ENCODE data around the gene RHBDD3. TPM values are rescaled to one million over a fixed set of nuclear protein-coding genes. Genes with fewer than 3 reads are reported as not detected.

The RHBDD3 gene
- total RNA-seq, 1 donor from 2014 or later: 35.6 TPM

GRCh38 chr22:29266564-29267461, 968 bp downstream of the RHBDD3 start:
- no peaks in the 10 kb centered on the region for H3K27me3 ChIP-seq (ENCODE audit: insufficient read depth, low read length)
- H3K27ac Mint-ChIP-seq (ENCODE audit: unreplicated experiment): peak overlapping the region; percentile 99
- peaks cover 34% of the 10 kb centered on the region for H4K20me1 ChIP-seq (ENCODE audit: insufficient read depth, low read length)
- FAIRE-seq (no peak), DNase-seq (ENCODE audit: low read depth) (no peak)
- peak overlapping the region; percentile 98 for H3K4me3 ChIP-seq (ENCODE audit: insufficient read depth, low read depth, low read length)
- peaks cover 37% of the 10 kb centered on the region for H3K4me1 ChIP-seq (ENCODE audit: insufficient read depth, low read length)
- H3K27me3 Mint-ChIP-seq (ENCODE audit: low read depth, unreplicated experiment): no peaks in the 10 kb centered on the region
- peaks cover 9% of the 10 kb centered on the region for H3K36me3 Mint-ChIP-seq (ENCODE audit: low read depth, unreplicated experiment)
- peak overlapping the region; percentile 99 for H2AFZ ChIP-seq (ENCODE audit: low read depth, low read length)
- H3K36me3 ChIP-seq (ENCODE audit: insufficient read depth, low read length): peaks cover 10% of the 10 kb centered on the region
- TF ChIP-seq EZH2 (IDR thresholded peaks at IDR 0.05; ENCODE audit: insufficient read depth, low read length): no peak
- TF ChIP-seq CTCF (IDR thresholded peaks at IDR 0.05; ENCODE audit: insufficient read depth, low read depth, low read length): no peak
- H3K9me3 ChIP-seq (ENCODE audit: insufficient read depth, low read depth, low read length): no peaks in the 10 kb centered on the region
- H3K9ac ChIP-seq (ENCODE audit: low read length): peak overlapping the region; percentile 100
- H3K27ac ChIP-seq (ENCODE audit: low read depth, low read length): peak overlapping the region; percentile 100
- H3K79me2 ChIP-seq (ENCODE audit: insufficient read depth, low read length): peaks cover 62% of the 10 kb centered on the region
- peak overlapping the region; percentile 95 for H3K4me3 Mint-ChIP-seq (ENCODE audit: unreplicated experiment)
- peak overlapping the region; percentile 89 for H3K4me2 ChIP-seq (ENCODE audit: low read length)
- H3K4me1 Mint-ChIP-seq (ENCODE audit: low read depth, unreplicated experiment): peaks cover 23% of the 10 kb centered on the region
- no peaks in the 10 kb centered on the region for H3K9me3 Mint-ChIP-seq (ENCODE audit: unreplicated experiment)

- Histone ChIP-seq H3K9ac (ENCODE audit: low read length) (no peak overlapping the region), H3K4me1 (ENCODE audit: insufficient read depth, low read length) (peaks cover 28% of the 10 kb centered on the region), H2AFZ (ENCODE audit: low read depth, low read length) (no peak overlapping the region), H3K27ac (ENCODE audit: low read depth, low read length) (no peak overlapping the region), H3K27me3 (ENCODE audit: insufficient read depth, low read length) (no peaks in the 10 kb centered on the region), H3K79me2 (ENCODE audit: insufficient read depth, low read length) (peaks cover 53% of the 10 kb centered on the region), H3K9me3 (ENCODE audit: insufficient read depth, low read depth, low read length) (no peaks in the 10 kb centered on the region), H3K4me2 (ENCODE audit: low read length) (peak overlapping the region; percentile 89), H4K20me1 (ENCODE audit: insufficient read depth, low read length) (peaks cover 28% of the 10 kb centered on the region), H3K36me3 (ENCODE audit: insufficient read depth, low read length) (peaks cover 9% of the 10 kb centered on the region), H3K4me3 (ENCODE audit: insufficient read depth, low read depth, low read length) (no peak overlapping the region)
- Mint-ChIP-seq H3K36me3 (ENCODE audit: low read depth, unreplicated experiment) (peaks cover 9% of the 10 kb centered on the region), H3K27me3 (ENCODE audit: low read depth, unreplicated experiment) (no peaks in the 10 kb centered on the region), H3K4me3 (ENCODE audit: unreplicated experiment) (peak overlapping the region; percentile 95), H3K27ac (ENCODE audit: unreplicated experiment) (peak overlapping the region; percentile 99), H3K9me3 (ENCODE audit: unreplicated experiment) (no peaks in the 10 kb centered on the region), H3K4me1 (ENCODE audit: low read depth, unreplicated experiment) (peaks cover 18% of the 10 kb centered on the region)
- FAIRE-seq (no peak), DNase-seq (ENCODE audit: low read depth) (no peak)
- TF ChIP-seq EZH2 (IDR thresholded peaks at IDR 0.05; ENCODE audit: insufficient read depth, low read length): no peak
- TF ChIP-seq CTCF (IDR thresholded peaks at IDR 0.05; ENCODE audit: insufficient read depth, low read depth, low read length): no peak
These were observed 1.9 kb downstream of the RHBDD3 start for GRCh38 chr22:29265929-29266328.

- H3K9me3 ChIP-seq (ENCODE audit: insufficient read depth, low read depth, low read length): no peaks in the 10 kb centered on the region
- H4K20me1 ChIP-seq (ENCODE audit: insufficient read depth, low read length): peaks cover 24% of the 10 kb centered on the region
- H3K9ac ChIP-seq (ENCODE audit: low read length): no peak overlapping the region
- Mint-ChIP-seq H3K36me3 (ENCODE audit: low read depth, unreplicated experiment) (peaks cover 9% of the 10 kb centered on the region), H3K27me3 (ENCODE audit: low read depth, unreplicated experiment) (no peaks in the 10 kb centered on the region), H3K4me3 (ENCODE audit: unreplicated experiment) (no peak overlapping the region), H3K9me3 (ENCODE audit: unreplicated experiment) (no peaks in the 10 kb centered on the region), H3K4me1 (ENCODE audit: low read depth, unreplicated experiment) (peaks cover 12% of the 10 kb centered on the region), H3K27ac (ENCODE audit: unreplicated experiment) (no peak overlapping the region)
- no peaks in the 10 kb centered on the region for H3K27me3 ChIP-seq (ENCODE audit: insufficient read depth, low read length)
- no peak for TF ChIP-seq CTCF (IDR thresholded peaks at IDR 0.05; ENCODE audit: insufficient read depth, low read depth, low read length)
- no peak for TF ChIP-seq EZH2 (IDR thresholded peaks at IDR 0.05; ENCODE audit: insufficient read depth, low read length)
- peaks cover 7% of the 10 kb centered on the region for H3K36me3 ChIP-seq (ENCODE audit: insufficient read depth, low read length)
- no peak overlapping the region for H3K27ac ChIP-seq (ENCODE audit: low read depth, low read length)
- H3K79me2 ChIP-seq (ENCODE audit: insufficient read depth, low read length): peaks cover 47% of the 10 kb centered on the region
- FAIRE-seq: no peak
- H3K4me1 ChIP-seq (ENCODE audit: insufficient read depth, low read length): peaks cover 22% of the 10 kb centered on the region
- no peak overlapping the region for H2AFZ ChIP-seq (ENCODE audit: low read depth, low read length)
- no peak overlapping the region for H3K4me2 ChIP-seq (ENCODE audit: low read length)
- DNase-seq (ENCODE audit: low read depth): no peak
- no peak overlapping the region for H3K4me3 ChIP-seq (ENCODE audit: insufficient read depth, low read depth, low read length)
These were observed 2.5 kb downstream of the RHBDD3 start for GRCh38 chr22:29265305-29265704.
